ENCODE results near the gene NUP210L. TPM values are rescaled to one million over a fixed set of nuclear protein-coding genes. Genes with fewer than 3 reads are reported as not detected.
"Not testable (repeated sequence)": the region's sequence is repeated elsewhere in the genome, so short reads cannot be mapped to it uniquely, and the experiment has no call there.

NUP210L gene
- total and polyA plus RNA-seq, 12 donors, result 0.01 to 0.45 (median 0.11) TPM; not detected in 6

GRCh38 chr1:154115180-154115579 is 39.7 kb downstream of the NUP210L start:
- Histone ChIP-seq H3K4me1 (peaks cover 0 to 4% (median 0%) of the 10 kb centered on the region in 9 donors), H3K27me3 (no peaks in the 10 kb centered on the region), H3K4me3 (no peak overlapping the region), H3K36me3 (no peaks in the 10 kb centered on the region), H3K9me3 (no peaks in the 10 kb centered on the region), H3K27ac (no peak overlapping the region)
- ATAC-seq (no peak), DNase-seq (no peak)
- TF ChIP-seq CTCF (IDR thresholded peaks at IDR 0.05), result no peak
- intact Hi-C loops (cut with DNase I), result no loop called here
- WGBS, 2 donors, result 50 to 69% methylated on average over 1 of the region's 1 CpG

- 72 to 77% methylated on average over 3 of the region's 3 CpGs for WGBS, 2 donors
- H3K4me3 ChIP-seq, result no peak overlapping the region
- no peak for TF ChIP-seq CTCF (IDR thresholded peaks at IDR 0.05)
- H3K4me1 ChIP-seq, result no peaks in the 10 kb centered on the region
- no peaks in the 10 kb centered on the region for H3K9me3 ChIP-seq
- H3K27ac ChIP-seq, result no peak overlapping the region
- H3K36me3 ChIP-seq, result no peaks in the 10 kb centered on the region
- ATAC-seq (no peak), DNase-seq (no peak)
- H3K27me3 ChIP-seq, result no peaks in the 10 kb centered on the region
- intact Hi-C loops (cut with DNase I), result no loop called here
These were observed 50.3 kb downstream of the NUP210L start for GRCh38 chr1:154104433-154105082.

- H3K9me3 ChIP-seq; H3K4me3 ChIP-seq; H3K4me1 ChIP-seq; ATAC-seq; DNase-seq; H3K27ac ChIP-seq; intact Hi-C loops (cut with DNase I); H3K36me3 ChIP-seq; H3K27me3 ChIP-seq: not testable (repeated sequence)
- WGBS, 2 donors, result 91 to 95% methylated on average over 5 of the region's 5 CpGs
These were observed 54.7 kb downstream of the NUP210L start for GRCh38 chr1:154100141-154100540.

- intact Hi-C loops (cut with DNase I), result no loop called here
- no peaks in the 10 kb centered on the region for H3K36me3 ChIP-seq
- no peak overlapping the region for H3K27ac ChIP-seq
- H3K27me3 ChIP-seq, result no peaks in the 10 kb centered on the region
- TF ChIP-seq CTCF (IDR thresholded peaks at IDR 0.05), result no peak
- no peak for ATAC-seq
- H3K4me3 ChIP-seq, result no peak overlapping the region
- 61 to 72% methylated on average over 2 of the region's 2 CpGs for WGBS, 2 donors
- H3K9me3 ChIP-seq, result no peaks in the 10 kb centered on the region
- no peak for DNase-seq
- H3K4me1 ChIP-seq, result no peaks in the 10 kb centered on the region
These were observed 57.0 kb downstream of the NUP210L start for GRCh38 chr1:154097873-154098272.

GRCh38 chr1:154095456-154096060 is 59.3 kb downstream of the NUP210L start:
- WGBS, 2 donors, result 50 to 83% methylated on average over 2 of the region's 2 CpGs
- ATAC-seq, result no peak

More at GRCh38 chr1:154095456-154096060, 59.3 kb downstream of the NUP210L start:
- Histone ChIP-seq H3K4me1 (no peaks in the 10 kb centered on the region), H3K36me3 (no peaks in the 10 kb centered on the region), H3K27me3 (no peaks in the 10 kb centered on the region), H3K27ac (no peak overlapping the region), H3K9me3 (no peaks in the 10 kb centered on the region), H3K4me3 (no peak overlapping the region)
- TF ChIP-seq CTCF (IDR thresholded peaks at IDR 0.05), result no peak
- DNase-seq, result no peak
- intact Hi-C loops (cut with DNase I), result no loop called here

All from heart right ventricle (tissue), 16 donors.